GM12878 (cell line): ENCODE measurements around the gene B3GALNT2. TPM values are rescaled to one million over a fixed set of nuclear protein-coding genes. Genes with fewer than 3 reads are reported as not detected.

Experiments used
- ATAC-seq: fragments of 200-7000 bp; cut with Tn5 transposase; 3 replicates; pipeline ENCODE4 v1.9.1; 2020; ENCODE audit warnings: mild to moderate bottlenecking, moderate library complexity
- BruUV-seq: library from RNA; stranded (reverse); fragments of 400-500 nt; replicated peaks from 2 replicates; lab custom pipeline; 2021; lab: Mats Ljungman, UMichigan
- CTCF ChIA-PET: fragments of 300-600 bp; sonication (Branson Sonifier 250); formaldehyde crosslinking; extraction: SDS; loops from one replicate; lab custom pipeline; 2021; ENCODE audit warnings: inconsistent platforms; lab: Yijun Ruan, JAX
- POLR2A ChIA-PET: fragments of 350-600 bp; formaldehyde crosslinking; extraction: SDS; loops from one replicate; lab custom pipeline; 2021; ENCODE audit warnings: inconsistent platforms; lab: Charles Lee
- RAD21 ChIA-PET: fragments of 300-600 bp; sonication (Branson Sonifier 250); formaldehyde crosslinking; loops from one replicate; lab custom pipeline; 2023; ENCODE audit warnings: antibody characterized with exemption; ENCODE audit not compliant: unreplicated experiment; lab: Charles Lee
- SMC1A ChIA-PET: fragments of 300-600 bp; sonication (Branson Sonifier 250); formaldehyde crosslinking; loops from one replicate; lab custom pipeline; 2023; ENCODE audit not compliant: unreplicated experiment, uncharacterized antibody; lab: Charles Lee
- DNase-seq: peaks from one replicate; pipeline ENCODE4 v3.0.0-alpha.2; 2011; ENCODE audit warnings: low read depth, low spot score
- FAIRE-seq: peaks from 3 replicates; lab custom pipeline; 2011; peaks lifted over from hg19 to GRCh38; lab: Jason Lieb, UNC
- H2AFZ ChIP-seq: 2 replicates; pipeline ENCODE4 v1.6.0; 2011; ENCODE audit warnings: low read depth, low read length, control low read depth; ENCODE audit not compliant: control insufficient read depth
- H3K27ac ChIP-seq: 2 replicates; pipeline ENCODE4 v1.5.1; 2011; ENCODE audit warnings: control low read depth; ENCODE audit not compliant: control insufficient read depth, insufficient read depth
- H3K27me3 ChIP-seq, 2 experiments: replicated peaks in 1 of 2; 2 replicates each; pipeline versions ENCODE4 v1.6.0 to v1.6.1; 2011; ENCODE audit warnings: low read length in 1 of 2; ENCODE audit not compliant: control insufficient read depth in 2 of 2, insufficient read depth in 2 of 2
- H3K36me3 ChIP-seq, 2 experiments: 2 replicates each; pipeline ENCODE4 v1.5.1; 2011; ENCODE audit warnings: low read length in 1 of 2; ENCODE audit not compliant: control insufficient read depth in 2 of 2, insufficient read depth in 2 of 2
- H3K4me1 ChIP-seq: 2 replicates; pipeline ENCODE4 v1.6.1; 2011; ENCODE audit warnings: mild to moderate bottlenecking, low read length, moderate library complexity, mixed read lengths; ENCODE audit not compliant: control insufficient read depth, insufficient read depth
- H3K4me2 ChIP-seq: 2 replicates; pipeline ENCODE4 v1.6.0; 2011; ENCODE audit warnings: control low read depth; ENCODE audit not compliant: control insufficient read depth, insufficient read depth
- H3K4me3 ChIP-seq: fragments of 200-600 bp; sonication (generic); 2 replicates; pipeline ENCODE4 v1.5.1; 2016
- H3K79me2 ChIP-seq: 2 replicates; pipeline ENCODE4 v1.6.0; 2011; ENCODE audit warnings: low read length; ENCODE audit not compliant: control insufficient read depth, insufficient read depth
- H3K9ac ChIP-seq: 2 replicates; pipeline ENCODE4 v1.8.0; 2011; ENCODE audit warnings: low read length, control low read depth, mixed read lengths; ENCODE audit not compliant: control insufficient read depth, insufficient read depth
- H3K9me3 ChIP-seq: replicated peaks from 3 replicates; pipeline ENCODE4 v1.5.1; 2011; ENCODE audit warnings: mild to moderate bottlenecking, low read length; ENCODE audit not compliant: control insufficient read depth, insufficient read depth
- H4K20me1 ChIP-seq: 2 replicates; pipeline ENCODE4 v1.6.0; 2011; ENCODE audit not compliant: control insufficient read depth, insufficient read depth
- EED ChIP-seq: sonication (generic); IDR thresholded peaks from 2 replicates; pipeline ENCODE4 v1.6.1; 2016; ENCODE audit warnings: antibody characterized with exemption, low read depth
- IKZF1 ChIP-seq: fragments of 450-650 bp; conservative IDR thresholded peaks from 2 replicates; pipeline ENCODE4 v1.6.1; 2017; ENCODE audit warnings: antibody characterized with exemption, mild to moderate bottlenecking
- NR2F1 ChIP-seq: fragments of 450-650 bp; conservative IDR thresholded peaks from 2 replicates; pipeline ENCODE4 v1.6.1; 2017; ENCODE audit warnings: mild to moderate bottlenecking
- PAX8 ChIP-seq: fragments of 450-650 bp; IDR thresholded peaks from 2 replicates; pipeline ENCODE4 v1.6.1; 2017; ENCODE audit warnings: mild to moderate bottlenecking, moderate library complexity
- POLR2AphosphoS2 ChIP-seq: IDR thresholded peaks from 2 replicates; pipeline ENCODE4 v1.6.1; 2011; ENCODE audit warnings: low read depth, mild to moderate bottlenecking, low read length, improper control_type of control experiment, moderate library complexity
- RELA ChIP-seq: fragments of 450-650 bp; IDR thresholded peaks from 2 replicates; pipeline ENCODE4 v1.8.0; 2014; ENCODE audit warnings: borderline replicate concordance; ENCODE audit not compliant: partially characterized antibody
- SP1 ChIP-seq: IDR thresholded peaks from one replicate; pipeline ENCODE4 v1.6.1; 2011; ENCODE audit warnings: low read depth, low read length
- TCF3 ChIP-seq: IDR thresholded peaks from 2 replicates; pipeline ENCODE4 v1.6.1; 2012; ENCODE audit warnings: low read depth, mild to moderate bottlenecking, low read length, borderline replicate concordance; ENCODE audit not compliant: insufficient read depth
- WGBS: methylation state at CpG from one replicate; pipeline ENCODE4 v1.1.6; 2016; ENCODE audit warnings: low lambda C conversion rate; ENCODE audit not compliant: insufficient replicate concordance, insufficient coverage; ENCODE audit errors: missing lambda C conversion rate; 5-methylcytosine and 5-hydroxymethylcytosine counted together
- in situ Hi-C: fragments of 300-500 bp; cut with MboI; formaldehyde crosslinking; loops from 9 replicates; pipeline ENCODE4 v1.14.3; 2018; ENCODE audit warnings: mixed read lengths
- intact Hi-C: fragments of 100-400 bp; cut with micrococcal nuclease; formaldehyde crosslinking; loops from one replicate; pipeline ENCODE4 v1.14.2; 2022; ENCODE audit not compliant: unreplicated experiment
- polyA plus RNA-seq, 11 experiments: library from polyadenylated mRNA; depleted of rRNA in 4 of 11; unstranded in 6 of 11; stranded (reverse) in 5 of 11; fragments of >200 nt; fragmentation: Nextera tagmentation in 4 of 11; fragmentation: Illumina TruSeq in 1 of 11; extraction: Ambion mirVana in 4 of 11; extraction: Trizol in 1 of 11; gene quantifications; 1 replicate in 1 of 11; 2 replicates in 10 of 11; pipeline versions ENCODE4 v1.2.1 to v1.2.3, GENCODE V29; 2011 to 2016; ENCODE audit warnings: inconsistent platforms in 2 of 11, missing spikeins in 2 of 11, low read depth in 1 of 11
- total RNA-seq, 4 experiments: library from RNA; depleted of rRNA in 3 of 4; stranded (reverse); fragments of >200 nt in 3 of 4; fragmentation: Illumina TruSeq in 1 of 4; extraction: Trizol in 1 of 4; gene quantifications; 2 replicates each; pipeline versions ENCODE4 v1.2.1 to v1.2.3, GENCODE V29; 2013 to 2021
- TF ChIP-seq, protein P1 (sequence below): fragments of 450-650 bp; IDR thresholded peaks from 2 replicates; pipeline ENCODE4 v1.6.1; 2016; ENCODE audit warnings: mild to moderate bottlenecking, moderate library complexity, borderline replicate concordance
- TF ChIP-seq, protein P2 (sequence below): IDR thresholded peaks from 2 replicates; pipeline ENCODE4 v1.6.1; 2012; ENCODE audit warnings: mild to moderate bottlenecking, low read depth, low read length

B3GALNT2 gene
- total and polyA plus RNA-seq, 10 of the 15 experiments (the other 5 are each of a cell fraction or from before 2014, with no cell fraction given), result 0.77 to 19.7 (median 12.7) TPM

DNA sequence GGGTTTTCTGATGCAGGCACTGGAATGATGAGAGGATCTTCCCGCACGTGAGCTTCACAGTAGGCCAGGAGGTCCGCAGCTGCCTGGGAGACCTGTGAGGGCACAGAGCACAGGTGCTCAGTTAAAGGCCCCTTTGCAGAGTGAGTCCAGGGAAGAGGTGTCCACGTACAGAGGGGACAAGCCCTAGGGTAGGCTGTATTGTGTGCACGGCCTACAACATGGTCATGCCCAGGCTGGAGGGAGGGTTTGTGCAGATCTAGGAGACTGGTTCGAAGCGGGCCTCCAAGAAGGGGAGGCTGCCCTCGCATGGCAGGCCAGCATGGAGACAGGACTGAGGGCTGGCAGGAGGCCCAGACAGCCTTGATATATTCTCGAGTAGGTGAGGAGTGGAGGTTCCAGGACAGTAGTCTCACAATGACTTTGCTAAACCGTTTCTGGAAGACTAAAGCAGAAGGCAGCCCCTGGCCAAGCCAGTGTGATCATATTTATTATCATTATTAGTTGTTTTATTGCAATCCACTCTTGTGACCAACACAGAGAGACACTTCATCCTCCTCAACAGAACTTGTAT, 48.0 kb upstream of the B3GALNT2 start:
- 58% methylated on average over 10 of the region's 10 CpGs for WGBS
- H3K4me3 ChIP-seq, result no peak overlapping the region
- no peak for ATAC-seq
- POLR2A ChIA-PET, result no interaction called here
- TF ChIP-seq PAX8 (no peak), NR2F1 (no peak), EED (no peak), POLR2AphosphoS2 (no peak), IKZF1 (no peak), RELA (no peak), TCF3 (no peak), SP1 (no peak)
- TF ChIP-seq, protein P1, sequence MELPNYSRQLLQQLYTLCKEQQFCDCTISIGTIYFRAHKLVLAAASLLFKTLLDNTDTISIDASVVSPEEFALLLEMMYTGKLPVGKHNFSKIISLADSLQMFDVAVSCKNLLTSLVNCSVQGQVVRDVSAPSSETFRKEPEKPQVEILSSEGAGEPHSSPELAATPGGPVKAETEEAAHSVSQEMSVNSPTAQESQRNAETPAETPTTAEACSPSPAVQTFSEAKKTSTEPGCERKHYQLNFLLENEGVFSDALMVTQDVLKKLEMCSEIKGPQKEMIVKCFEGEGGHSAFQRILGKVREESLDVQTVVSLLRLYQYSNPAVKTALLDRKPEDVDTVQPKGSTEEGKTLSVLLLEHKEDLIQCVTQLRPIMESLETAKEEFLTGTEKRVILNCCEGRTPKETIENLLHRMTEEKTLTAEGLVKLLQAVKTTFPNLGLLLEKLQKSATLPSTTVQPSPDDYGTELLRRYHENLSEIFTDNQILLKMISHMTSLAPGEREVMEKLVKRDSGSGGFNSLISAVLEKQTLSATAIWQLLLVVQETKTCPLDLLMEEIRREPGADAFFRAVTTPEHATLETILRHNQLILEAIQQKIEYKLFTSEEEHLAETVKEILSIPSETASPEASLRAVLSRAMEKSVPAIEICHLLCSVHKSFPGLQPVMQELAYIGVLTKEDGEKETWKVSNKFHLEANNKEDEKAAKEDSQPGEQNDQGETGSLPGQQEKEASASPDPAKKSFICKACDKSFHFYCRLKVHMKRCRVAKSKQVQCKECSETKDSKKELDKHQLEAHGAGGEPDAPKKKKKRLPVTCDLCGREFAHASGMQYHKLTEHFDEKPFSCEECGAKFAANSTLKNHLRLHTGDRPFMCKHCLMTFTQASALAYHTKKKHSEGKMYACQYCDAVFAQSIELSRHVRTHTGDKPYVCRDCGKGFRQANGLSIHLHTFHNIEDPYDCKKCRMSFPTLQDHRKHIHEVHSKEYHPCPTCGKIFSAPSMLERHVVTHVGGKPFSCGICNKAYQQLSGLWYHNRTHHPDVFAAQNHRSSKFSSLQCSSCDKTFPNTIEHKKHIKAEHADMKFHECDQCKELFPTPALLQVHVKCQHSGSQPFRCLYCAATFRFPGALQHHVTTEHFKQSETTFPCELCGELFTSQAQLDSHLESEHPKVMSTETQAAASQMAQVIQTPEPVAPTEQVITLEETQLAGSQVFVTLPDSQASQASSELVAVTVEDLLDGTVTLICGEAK, result no peak
- TF ChIP-seq, protein P2, sequence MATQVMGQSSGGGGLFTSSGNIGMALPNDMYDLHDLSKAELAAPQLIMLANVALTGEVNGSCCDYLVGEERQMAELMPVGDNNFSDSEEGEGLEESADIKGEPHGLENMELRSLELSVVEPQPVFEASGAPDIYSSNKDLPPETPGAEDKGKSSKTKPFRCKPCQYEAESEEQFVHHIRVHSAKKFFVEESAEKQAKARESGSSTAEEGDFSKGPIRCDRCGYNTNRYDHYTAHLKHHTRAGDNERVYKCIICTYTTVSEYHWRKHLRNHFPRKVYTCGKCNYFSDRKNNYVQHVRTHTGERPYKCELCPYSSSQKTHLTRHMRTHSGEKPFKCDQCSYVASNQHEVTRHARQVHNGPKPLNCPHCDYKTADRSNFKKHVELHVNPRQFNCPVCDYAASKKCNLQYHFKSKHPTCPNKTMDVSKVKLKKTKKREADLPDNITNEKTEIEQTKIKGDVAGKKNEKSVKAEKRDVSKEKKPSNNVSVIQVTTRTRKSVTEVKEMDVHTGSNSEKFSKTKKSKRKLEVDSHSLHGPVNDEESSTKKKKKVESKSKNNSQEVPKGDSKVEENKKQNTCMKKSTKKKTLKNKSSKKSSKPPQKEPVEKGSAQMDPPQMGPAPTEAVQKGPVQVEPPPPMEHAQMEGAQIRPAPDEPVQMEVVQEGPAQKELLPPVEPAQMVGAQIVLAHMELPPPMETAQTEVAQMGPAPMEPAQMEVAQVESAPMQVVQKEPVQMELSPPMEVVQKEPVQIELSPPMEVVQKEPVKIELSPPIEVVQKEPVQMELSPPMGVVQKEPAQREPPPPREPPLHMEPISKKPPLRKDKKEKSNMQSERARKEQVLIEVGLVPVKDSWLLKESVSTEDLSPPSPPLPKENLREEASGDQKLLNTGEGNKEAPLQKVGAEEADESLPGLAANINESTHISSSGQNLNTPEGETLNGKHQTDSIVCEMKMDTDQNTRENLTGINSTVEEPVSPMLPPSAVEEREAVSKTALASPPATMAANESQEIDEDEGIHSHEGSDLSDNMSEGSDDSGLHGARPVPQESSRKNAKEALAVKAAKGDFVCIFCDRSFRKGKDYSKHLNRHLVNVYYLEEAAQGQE, result no peak
- no peak overlapping the region for H3K9ac ChIP-seq
- no peaks in the 10 kb centered on the region for H3K9me3 ChIP-seq
- H3K4me1 ChIP-seq, result no peaks in the 10 kb centered on the region
- H4K20me1 ChIP-seq, result no peaks in the 10 kb centered on the region
- no peak for FAIRE-seq
- H3K27me3 ChIP-seq, result peaks cover 0 to under 1% of the 10 kb centered on the region in 2 experiments; a peak in 2 of 4 replicates
- no peak overlapping the region for H3K4me2 ChIP-seq
- H3K79me2 ChIP-seq, result no peaks in the 10 kb centered on the region
- RAD21 ChIA-PET, result no interaction called here
- SMC1A ChIA-PET, result no interaction called here
- BruUV-seq, result no TSS peak
- H3K27ac ChIP-seq, result no peak overlapping the region
- H3K36me3 ChIP-seq, result no peaks in the 10 kb centered on the region
- H2AFZ ChIP-seq, result no peak overlapping the region
- intact Hi-C loops, result no loop called here
- in situ Hi-C loops, result no loop called here
- CTCF ChIA-PET, result interaction anchor here (1.1 kb wide), 1 partner anchor 38 kb away, joined by 3 read pairs; no protein-coding TSS in a partner anchor
- DNase-seq, result no peak
